IMR-90 (cell line): ENCODE results near the gene OR8K1. TPM values are rescaled to one million over a fixed set of nuclear protein-coding genes. Genes with fewer than 3 reads are reported as not detected.

Experiments used
- ATAC-seq: fragments of 200-7000 bp; cut with Tn5 transposase; 2 replicates; pipeline ENCODE4 v1.9.1; 2020; ENCODE audit warnings: low read depth, mild to moderate bottlenecking, moderate library complexity
- BruUV-seq: library from RNA; stranded (reverse); fragments of 400-500 nt; replicated peaks from 2 replicates; lab custom pipeline; 2021; lab: Mats Ljungman, UMichigan
- CTCF ChIA-PET: fragments of 300-600 bp; formaldehyde crosslinking; extraction: SDS; loops from one replicate; lab custom pipeline; 2021; ENCODE audit warnings: antibody characterized with exemption; lab: Yijun Ruan, JAX
- POLR2A ChIA-PET: fragments of 300-600 bp; sonication (Branson Sonifier 250); formaldehyde crosslinking; loops from one replicate; lab custom pipeline; 2022; ENCODE audit warnings: antibody characterized with exemption; ENCODE audit not compliant: unreplicated experiment; lab: Charles Lee
- DNase-seq: peaks from one replicate; pipeline ENCODE4 v3.0.0; 2013
- H2AFZ ChIP-seq: replicated peaks from 2 replicates; pipeline ENCODE3; 2013; ENCODE audit warnings: low read length, mild to moderate bottlenecking; ENCODE audit not compliant: poor library complexity
- H2AK5ac ChIP-seq: 2 replicates; pipeline ENCODE4 v1.6.1; 2013; ENCODE audit warnings: low read depth, low read length, inconsistent platforms
- H2AK9ac ChIP-seq: replicated peaks from 2 replicates; pipeline ENCODE3; 2013; ENCODE audit warnings: mild to moderate bottlenecking, low read depth, low read length, moderate library complexity; ENCODE audit not compliant: poor library complexity
- H2BK120ac ChIP-seq: 2 replicates; pipeline ENCODE4 v1.6.1; 2013; ENCODE audit warnings: low read depth, low read length, inconsistent platforms
- H2BK15ac ChIP-seq: 3 replicates; pipeline ENCODE4 v1.6.1; 2013; ENCODE audit warnings: low read depth, low read length, inconsistent platforms
- H2BK20ac ChIP-seq: 2 replicates; pipeline ENCODE4 v1.6.1; 2013; ENCODE audit warnings: low read depth, mild to moderate bottlenecking, inconsistent platforms, low read length, moderate library complexity
- H2BK5ac ChIP-seq: 2 replicates; pipeline ENCODE4 v1.6.1; 2013; ENCODE audit warnings: mild to moderate bottlenecking, low read depth, low read length, inconsistent platforms; ENCODE audit not compliant: poor library complexity, severe bottlenecking
- H3K14ac ChIP-seq: replicated peaks from 2 replicates; pipeline ENCODE4 v1.6.1; 2013; ENCODE audit warnings: low read depth, low read length, inconsistent platforms
- H3K18ac ChIP-seq: 2 replicates; pipeline ENCODE4 v1.6.1; 2013; ENCODE audit warnings: low read depth, low read length, control low read depth
- H3K23ac ChIP-seq: 2 replicates; pipeline ENCODE4 v1.6.1; 2013; ENCODE audit warnings: low read depth, low read length, inconsistent platforms
- H3K27ac ChIP-seq: 2 replicates; pipeline ENCODE4 v1.5.1; 2013; ENCODE audit warnings: mild to moderate bottlenecking, control low read depth, low read length; ENCODE audit not compliant: insufficient read depth
- H3K27me3 ChIP-seq: 2 replicates; pipeline ENCODE4 v1.6.1; 2013; ENCODE audit warnings: low read length; ENCODE audit not compliant: control insufficient read depth, insufficient read depth
- H3K36me3 ChIP-seq: 2 replicates; pipeline ENCODE4 v1.6.1; 2013; ENCODE audit warnings: low read length, mixed read lengths; ENCODE audit not compliant: control insufficient read depth, insufficient read depth
- H3K4ac ChIP-seq: 2 replicates; pipeline ENCODE4 v1.6.1; 2013; ENCODE audit warnings: low read depth, low read length, inconsistent platforms
- H3K4me1 ChIP-seq: 2 replicates; pipeline ENCODE4 v1.6.1; 2013; ENCODE audit warnings: low read length, mixed read lengths; ENCODE audit not compliant: control insufficient read depth, insufficient read depth
- H3K4me2 ChIP-seq: 2 replicates; pipeline ENCODE4 v1.6.1; 2013; ENCODE audit warnings: low read depth, mild to moderate bottlenecking, control low read depth, low read length, moderate library complexity
- H3K4me3 ChIP-seq: 2 replicates; pipeline ENCODE4 v1.5.1; 2013; ENCODE audit warnings: low read depth, mild to moderate bottlenecking, control low read depth, low read length, moderate library complexity; ENCODE audit not compliant: insufficient read depth
- H3K56ac ChIP-seq: 2 replicates; pipeline ENCODE4 v1.6.1; 2013; ENCODE audit warnings: low read length, inconsistent platforms; ENCODE audit not compliant: insufficient read depth; ENCODE audit errors: extremely low read depth
- H3K79me1 ChIP-seq, 2 experiments: 2 replicates each; pipeline ENCODE4 v1.6.1; 2013; ENCODE audit warnings: low read length in 2 of 2, inconsistent platforms in 1 of 2, low read depth in 1 of 2
- H3K9ac ChIP-seq: 2 replicates; pipeline ENCODE4 v1.6.1; 2013; ENCODE audit warnings: low read depth, low read length, control low read depth
- H3K9me1 ChIP-seq: 2 replicates; pipeline ENCODE4 v1.6.1; 2013; ENCODE audit warnings: low read length, inconsistent platforms; ENCODE audit not compliant: insufficient read depth
- H3K9me3 ChIP-seq: 2 replicates; pipeline ENCODE4 v1.6.1; 2013; ENCODE audit warnings: low read length; ENCODE audit not compliant: control insufficient read depth, insufficient read depth
- H4K20me1 ChIP-seq: 2 replicates; pipeline ENCODE4 v1.6.1; 2013; ENCODE audit warnings: low read length, inconsistent platforms; ENCODE audit not compliant: insufficient read depth
- H4K5ac ChIP-seq: 2 replicates; pipeline ENCODE4 v1.6.1; 2013; ENCODE audit warnings: mild to moderate bottlenecking, low read depth, low read length, control low read depth
- H4K8ac ChIP-seq, 2 experiments: 2 replicates each; pipeline ENCODE4 v1.6.1; 2013; ENCODE audit warnings: low read depth in 2 of 2, low read length in 2 of 2, control low read depth in 1 of 2, inconsistent platforms in 1 of 2
- H4K91ac ChIP-seq: 2 replicates; pipeline ENCODE4 v1.6.1; 2013; ENCODE audit warnings: low read depth, low read length, inconsistent platforms; ENCODE audit not compliant: insufficient read depth
- BHLHE40 ChIP-seq: fragments of 150-350 bp; IDR thresholded peaks from 2 replicates; pipeline ENCODE4 v1.6.1; 2016; ENCODE audit warnings: mild to moderate bottlenecking, low read depth, low read length
- CEBPB ChIP-seq: IDR thresholded peaks from 2 replicates; pipeline ENCODE4 v1.6.1; 2012; ENCODE audit warnings: low read depth, low read length, improper control_type of control experiment
- CHD1 ChIP-seq: IDR thresholded peaks from 2 replicates; pipeline ENCODE4 v1.6.1; 2012; ENCODE audit warnings: low read depth, low read length, improper control_type of control experiment
- FOS ChIP-seq: fragments of 150-350 bp; IDR thresholded peaks from 2 replicates; pipeline ENCODE4 v1.6.1; 2016; ENCODE audit warnings: low read depth, low read length
- MAFK ChIP-seq: IDR thresholded peaks from 2 replicates; pipeline ENCODE4 v1.6.1; 2012; ENCODE audit warnings: low read depth, low read length, improper control_type of control experiment
- MAZ ChIP-seq: IDR thresholded peaks from 2 replicates; pipeline ENCODE4 v1.6.1; 2012; ENCODE audit warnings: low read depth, mild to moderate bottlenecking, low read length, improper control_type of control experiment, moderate library complexity, borderline replicate concordance
- MXI1 ChIP-seq: IDR thresholded peaks from 2 replicates; pipeline ENCODE4 v1.6.1; 2012; ENCODE audit warnings: low read depth, mild to moderate bottlenecking, low read length, moderate library complexity, borderline replicate concordance
- NFE2L2 ChIP-seq: fragments of 150-350 bp; IDR thresholded peaks from 2 replicates; pipeline ENCODE4 v1.6.1; 2016; ENCODE audit warnings: low read depth, mild to moderate bottlenecking, low read length
- POLR2A ChIP-seq: IDR thresholded peaks from 2 replicates; pipeline ENCODE4 v1.6.1; 2012; ENCODE audit warnings: mild to moderate bottlenecking, low read depth, low read length
- RAD21 ChIP-seq: IDR thresholded peaks from 2 replicates; pipeline ENCODE4 v1.6.1; 2012; ENCODE audit warnings: low read length, improper control_type of control experiment
- RCOR1 ChIP-seq: IDR thresholded peaks from 2 replicates; pipeline ENCODE4 v1.6.1; 2012; ENCODE audit warnings: mild to moderate bottlenecking, low read length, improper control_type of control experiment; ENCODE audit not compliant: insufficient replicate concordance
- RFX5 ChIP-seq: IDR thresholded peaks from 2 replicates; pipeline ENCODE4 v1.8.0; 2012; ENCODE audit warnings: low read depth, mild to moderate bottlenecking, low read length, moderate library complexity
- SMC3 ChIP-seq: fragments of 150-350 bp; IDR thresholded peaks from 2 replicates; pipeline ENCODE4 v1.6.1; 2016; ENCODE audit warnings: low read depth, mild to moderate bottlenecking, antibody characterized with exemption, low read length, moderate library complexity
- WGBS, 2 experiments: methylation state at CpG; one replicate each; pipeline versions ENCODE4 v1.1.5 to v1.1.7; 2013; ENCODE audit warnings: missing lambda C conversion rate in 2 of 2; ENCODE audit not compliant: insufficient read length in 1 of 2; ENCODE audit errors: extremely low coverage in 2 of 2; 5-methylcytosine and 5-hydroxymethylcytosine counted together
- dilution Hi-C: fragments of 300-500 bp; cut with HindIII; formaldehyde crosslinking; loops from one replicate; pipeline ENCODE4 v1.14.3; 2018; ENCODE audit warnings: low sequenced_read_pairs; ENCODE audit not compliant: unreplicated experiment
- in situ Hi-C: fragments of 300-500 bp; cut with MboI; formaldehyde crosslinking; loops from 3 replicates; pipeline ENCODE4 v1.14.3; 2019; ENCODE audit warnings: low sequenced_read_pairs, inconsistent platforms, mixed read lengths
- intact Hi-C: fragments of 100-400 bp; cut with micrococcal nuclease; formaldehyde crosslinking; loops from 2 replicates; pipeline ENCODE4 v1.10.0; 2022
- polyA plus RNA-seq, 3 experiments: library from polyadenylated mRNA; depleted of rRNA; stranded (reverse); fragments of >200 nt; gene quantifications; 2 replicates each; pipeline ENCODE4 v1.2.3, GENCODE V29; 2012; ENCODE audit warnings: low replicate concordance in 1 of 3
- total RNA-seq: library from RNA; depleted of rRNA; stranded (reverse); fragments of >200 nt; gene quantifications from 2 replicates; pipeline ENCODE4 v1.2.3, GENCODE V29; 2012
- TF ChIP-seq, protein P1 (sequence below): fragments of 150-350 bp; IDR thresholded peaks from 2 replicates; pipeline ENCODE4 v1.6.1; 2017; ENCODE audit warnings: mild to moderate bottlenecking, antibody characterized with exemption, low read length, low read depth
- TF ChIP-seq, protein P2 (sequence below): fragments of 150-350 bp; IDR thresholded peaks from 2 replicates; pipeline ENCODE4 v1.6.1; 2016; ENCODE audit warnings: low read depth, mild to moderate bottlenecking, low read length, moderate library complexity, borderline replicate concordance
- TF ChIP-seq, protein P3 (sequence below): conservative IDR thresholded peaks from 2 replicates; pipeline ENCODE4 v1.5.1; 2012; ENCODE audit warnings: mild to moderate bottlenecking, low read depth, low read length, improper control_type of control experiment

OR8K1 gene
- total and polyA plus RNA-seq, 2 of the 4 experiments (the other 2 are of a cell fraction): not detected

DNA sequence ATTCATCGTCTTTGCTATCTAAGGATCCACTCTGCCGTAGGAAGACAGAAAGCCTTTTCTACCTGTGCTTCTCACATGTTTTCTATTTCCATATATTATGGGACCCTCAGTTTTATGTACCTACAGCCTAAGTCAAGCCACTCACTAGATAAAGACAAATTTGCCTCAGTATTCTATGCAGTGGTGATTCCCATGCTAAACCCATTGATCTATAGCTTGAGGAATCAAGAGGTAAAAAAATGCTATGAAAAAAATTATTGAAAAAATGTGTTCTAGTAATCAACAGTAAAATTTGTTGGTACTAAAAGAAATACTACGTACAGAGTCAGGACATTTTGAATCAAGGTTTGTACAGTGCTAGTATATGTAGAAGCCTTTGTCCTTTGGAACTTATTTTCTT is 48.5 kb downstream of the OR8K1 start:
- Histone ChIP-seq H4K20me1 (no peaks in the 10 kb centered on the region), H3K9me3 (no peaks in the 10 kb centered on the region), H3K4me2 (no peak overlapping the region), H3K9me1 (no peaks in the 10 kb centered on the region), H3K27me3 (no peaks in the 10 kb centered on the region), H2BK15ac (no peak overlapping the region), H3K27ac (no peak overlapping the region), H3K79me1 (no peaks in the 10 kb centered on the region), H3K56ac (no peak overlapping the region), H2BK5ac (no peak overlapping the region), H3K4ac (no peak overlapping the region), H3K4me3 (no peak overlapping the region), H4K8ac (no peak overlapping the region), H2AK5ac (no peak overlapping the region), H3K23ac (no peak overlapping the region), H2BK20ac (no peak overlapping the region), H3K18ac (no peak overlapping the region), H4K5ac (no peak overlapping the region), H3K9ac (no peak overlapping the region), H2AK9ac (no peak overlapping the region), H3K36me3 (no peaks in the 10 kb centered on the region), H2AFZ (no peak overlapping the region), H3K4me1 (no peaks in the 10 kb centered on the region), H3K14ac (no peak overlapping the region), H2BK120ac (no peak overlapping the region), H4K91ac (no peak overlapping the region)
- ChIA-PET POLR2A (no interaction called here), CTCF (no interaction called here)
- DNase-seq (no peak), ATAC-seq (no peak)
- in situ Hi-C loops (no loop called here), intact Hi-C loops (no loop called here), dilution Hi-C loops (no loop called here)
- TF ChIP-seq FOS: no peak
- TF ChIP-seq, protein P1, sequence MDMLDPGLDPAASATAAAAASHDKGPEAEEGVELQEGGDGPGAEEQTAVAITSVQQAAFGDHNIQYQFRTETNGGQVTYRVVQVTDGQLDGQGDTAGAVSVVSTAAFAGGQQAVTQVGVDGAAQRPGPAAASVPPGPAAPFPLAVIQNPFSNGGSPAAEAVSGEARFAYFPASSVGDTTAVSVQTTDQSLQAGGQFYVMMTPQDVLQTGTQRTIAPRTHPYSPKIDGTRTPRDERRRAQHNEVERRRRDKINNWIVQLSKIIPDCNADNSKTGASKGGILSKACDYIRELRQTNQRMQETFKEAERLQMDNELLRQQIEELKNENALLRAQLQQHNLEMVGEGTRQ: no peak
- TF ChIP-seq POLR2A: no peak
- TF ChIP-seq, protein P2, sequence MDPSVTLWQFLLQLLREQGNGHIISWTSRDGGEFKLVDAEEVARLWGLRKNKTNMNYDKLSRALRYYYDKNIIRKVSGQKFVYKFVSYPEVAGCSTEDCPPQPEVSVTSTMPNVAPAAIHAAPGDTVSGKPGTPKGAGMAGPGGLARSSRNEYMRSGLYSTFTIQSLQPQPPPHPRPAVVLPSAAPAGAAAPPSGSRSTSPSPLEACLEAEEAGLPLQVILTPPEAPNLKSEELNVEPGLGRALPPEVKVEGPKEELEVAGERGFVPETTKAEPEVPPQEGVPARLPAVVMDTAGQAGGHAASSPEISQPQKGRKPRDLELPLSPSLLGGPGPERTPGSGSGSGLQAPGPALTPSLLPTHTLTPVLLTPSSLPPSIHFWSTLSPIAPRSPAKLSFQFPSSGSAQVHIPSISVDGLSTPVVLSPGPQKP: no peak
- TF ChIP-seq MAFK: no peak
- TF ChIP-seq MAZ: no peak
- TF ChIP-seq BHLHE40: no peak
- no peak for TF ChIP-seq RFX5
- TF ChIP-seq CHD1: no peak
- TF ChIP-seq RCOR1: no peak
- TF ChIP-seq, protein P3, sequence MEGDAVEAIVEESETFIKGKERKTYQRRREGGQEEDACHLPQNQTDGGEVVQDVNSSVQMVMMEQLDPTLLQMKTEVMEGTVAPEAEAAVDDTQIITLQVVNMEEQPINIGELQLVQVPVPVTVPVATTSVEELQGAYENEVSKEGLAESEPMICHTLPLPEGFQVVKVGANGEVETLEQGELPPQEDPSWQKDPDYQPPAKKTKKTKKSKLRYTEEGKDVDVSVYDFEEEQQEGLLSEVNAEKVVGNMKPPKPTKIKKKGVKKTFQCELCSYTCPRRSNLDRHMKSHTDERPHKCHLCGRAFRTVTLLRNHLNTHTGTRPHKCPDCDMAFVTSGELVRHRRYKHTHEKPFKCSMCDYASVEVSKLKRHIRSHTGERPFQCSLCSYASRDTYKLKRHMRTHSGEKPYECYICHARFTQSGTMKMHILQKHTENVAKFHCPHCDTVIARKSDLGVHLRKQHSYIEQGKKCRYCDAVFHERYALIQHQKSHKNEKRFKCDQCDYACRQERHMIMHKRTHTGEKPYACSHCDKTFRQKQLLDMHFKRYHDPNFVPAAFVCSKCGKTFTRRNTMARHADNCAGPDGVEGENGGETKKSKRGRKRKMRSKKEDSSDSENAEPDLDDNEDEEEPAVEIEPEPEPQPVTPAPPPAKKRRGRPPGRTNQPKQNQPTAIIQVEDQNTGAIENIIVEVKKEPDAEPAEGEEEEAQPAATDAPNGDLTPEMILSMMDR: no peak
- no peak for TF ChIP-seq NFE2L2
- TF ChIP-seq SMC3: no peak
- TF ChIP-seq MXI1: no peak
- TF ChIP-seq RAD21: no peak
- TF ChIP-seq CEBPB: no peak
- WGBS, 2 experiments: 100% methylated on average over 1 of the region's 3 CpGs; no CpG with 5 or more reads in 1 of the 2 experiments
- BruUV-seq: no TSS peak
